Inferior parietal cortex (tissue), 1 donor: Measurements from ENCODE around the gene PNMT.
A peak's percentile ranks its signal among the peaks of the same experiment; 100 is the strongest.

Source experiments
- DNase-seq: peaks from one replicate; pipeline ENCODE4 v3.0.0-alpha.2; 2016; ENCODE audit errors: extremely low spot score

The PNMT gene

GRCh38 chr17:39633570-39634183 is 34.6 kb upstream of the PNMT start:
- DNase-seq = no peak

- peak; percentile 77 for DNase-seq
Observed at GRCh38 chr17:39634384-39634871, 33.8 kb upstream of the PNMT start.

- DNase-seq = no peak
Observed at GRCh38 chr17:39635614-39636176, 32.6 kb upstream of the PNMT start.

- DNase-seq = no peak
Observed at GRCh38 chr17:39636587-39636926, 31.7 kb upstream of the PNMT start.

- DNase-seq = peak; percentile 83
Observed at GRCh38 chr17:39636927-39637736, 31.1 kb upstream of the PNMT start, which contains the start of gene STARD3. STARD3 (plus strand) TSS chr17:39637144; CDS start chr17:39653532, 16,388 bp downstream.

GRCh38 chr17:39638317-39638716 is 29.9 kb upstream of the PNMT start:
- DNase-seq = no peak

- no peak for DNase-seq
Observed at GRCh38 chr17:39639043-39639442, 29.2 kb upstream of the PNMT start.

GRCh38 chr17:39639566-39640458 is 28.4 kb upstream of the PNMT start:
- no peak for DNase-seq

- DNase-seq = no peak
Observed at GRCh38 chr17:39640591-39641031, 27.6 kb upstream of the PNMT start.

- no peak for DNase-seq
Observed at GRCh38 chr17:39641097-39641496, 27.2 kb upstream of the PNMT start.

GRCh38 chr17:39641883-39642282 is 26.4 kb upstream of the PNMT start:
- no peak for DNase-seq

- DNase-seq = no peak
Observed at GRCh38 chr17:39642291-39643074, 25.8 kb upstream of the PNMT start.

- no peak for DNase-seq
Observed at GRCh38 chr17:39643271-39643670, 25.0 kb upstream of the PNMT start.

- DNase-seq = no peak
Observed at GRCh38 chr17:39647256-39647655, 21.0 kb upstream of the PNMT start.

- no peak for DNase-seq
Observed at GRCh38 chr17:39648616-39649366, 19.5 kb upstream of the PNMT start.

GRCh38 chr17:39650121-39650579 is 18.1 kb upstream of the PNMT start:
- DNase-seq = no peak

GRCh38 chr17:39651923-39652586 is 16.2 kb upstream of the PNMT start:
- DNase-seq = no peak

GRCh38 chr17:39652587-39653315 is 15.5 kb upstream of the PNMT start:
- DNase-seq = no peak

GRCh38 chr17:39653316-39653661 is 15.0 kb upstream of the PNMT start:
- no peak for DNase-seq
